Thyroid gland (tissue), 4 donors: Measurements from ENCODE around the gene SPACA6. TPM values are rescaled to one million over a fixed set of nuclear protein-coding genes. Genes with fewer than 3 reads are reported as not detected.

Source experiments
- DNase-seq, 2 donors: peaks; one replicate each; pipeline ENCODE4 v3.0.0-alpha.2; 2019
- H3K27ac ChIP-seq, 3 donors: fragments of 200-600 bp; sonication (generic); 1 replicate in 2 of 3; 2 replicates in 1 of 3; pipeline ENCODE4 v1.5.1; 2016 to 2019; ENCODE audit warnings: mild to moderate bottlenecking in 1 of 3, moderate library complexity in 1 of 3
- H3K27me3 ChIP-seq: fragments of 200-600 bp; sonication (generic); one replicate; pipeline ENCODE4 v1.5.1; 2019
- H3K36me3 ChIP-seq, 2 donors: fragments of 200-600 bp; sonication (generic); one replicate each; pipeline ENCODE4 v1.5.1; 2016 to 2019
- H3K4me1 ChIP-seq, 2 donors: fragments of 200-600 bp; sonication (generic); one replicate each; pipeline ENCODE4 v1.5.1; 2017 to 2019
- H3K4me3 ChIP-seq, 3 donors: fragments of 200-600 bp; sonication (generic); replicated peaks in 1 of 3; 1 replicate in 2 of 3; 2 replicates in 1 of 3; pipeline ENCODE4 v1.5.1; 2016; ENCODE audit warnings: mild to moderate bottlenecking in 1 of 3
- H3K9me3 ChIP-seq: fragments of 200-600 bp; sonication (generic); one replicate; pipeline ENCODE4 v1.5.1; 2017
- CTCF ChIP-seq, 6 experiments: fragments of 200-600 bp in 3 of 6; fragments of 450-650 bp in 3 of 6; sonication (generic) in 3 of 6; IDR thresholded peaks; one replicate each; pipeline ENCODE4 v1.5.1; 2016 to 2019; ENCODE audit warnings: antibody characterized with exemption in 6 of 6, mild to moderate bottlenecking in 2 of 6, inconsistent platforms in 1 of 6, moderate library complexity in 1 of 6
- POLR2A ChIP-seq, 2 donors: fragments of 450-650 bp; IDR thresholded peaks; one replicate each; pipeline ENCODE4 v1.6.1; 2017; ENCODE audit warnings: antibody characterized with exemption in 2 of 2, mild to moderate bottlenecking in 2 of 2, moderate library complexity in 1 of 2
- WGBS, 2 donors: methylation state at CpG; one replicate each; pipeline ENCODE4 v1.1.5; 2017; 5-methylcytosine and 5-hydroxymethylcytosine counted together
- intact Hi-C: fragments of 100-400 bp; cut with DNase I; formaldehyde crosslinking; loops from one replicate; pipeline ENCODE4 v1.15.1; 2023
- total RNA-seq, 4 donors: library from RNA; depleted of rRNA; stranded (reverse); fragments of >200 nt; gene quantifications; one replicate each; pipeline ENCODE4 v1.2.3, GENCODE V29; 2016

SPACA6 gene
- total RNA-seq, 4 donors from 2014 or later = 11.9 to 26.2 (median 20.4) TPM

DNA sequence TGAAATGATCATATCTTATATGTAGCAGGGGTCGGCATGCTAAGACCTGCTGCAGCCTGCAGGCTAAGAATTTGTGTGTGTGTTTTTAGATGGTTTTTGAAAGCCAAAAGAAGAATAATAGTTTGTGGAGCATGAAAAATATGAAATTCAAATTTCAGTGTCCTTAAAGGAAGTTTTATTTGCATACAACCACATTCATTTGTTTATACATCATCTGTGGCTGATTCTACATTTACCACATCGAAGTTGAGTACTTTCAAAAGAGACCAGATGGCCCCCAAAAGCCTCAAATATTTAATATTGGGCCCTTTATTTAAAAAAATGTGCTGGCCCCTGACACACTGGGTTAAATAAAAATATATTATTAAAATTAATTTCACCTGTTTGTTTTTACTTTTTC lies 29.4 kb downstream of the SPACA6 start:
- H3K36me3 ChIP-seq = no peaks in the 10 kb centered on the region
- intact Hi-C loops = no loop called here
- no peaks in the 10 kb centered on the region for H3K9me3 ChIP-seq
- TF ChIP-seq CTCF (IDR thresholded peaks at IDR 0.05) (no peak), POLR2A (IDR thresholded peaks at IDR 0.05) (no peak)
- no peak overlapping the region for H3K27ac ChIP-seq
- no peaks in the 10 kb centered on the region for H3K4me1 ChIP-seq
- no peak for DNase-seq
- peaks cover under 1% of the 10 kb centered on the region for H3K27me3 ChIP-seq
- 69 to 78% methylated on average over 2 of the region's 2 CpGs for WGBS, 2 donors
- no peak overlapping the region for H3K4me3 ChIP-seq

- no peaks in the 10 kb centered on the region for H3K4me1 ChIP-seq
- no peak overlapping the region for H3K27ac ChIP-seq
- no peak for DNase-seq
- 37 to 54% methylated on average over 9 to 10 of the region's 15 CpGs for WGBS, 2 donors
- H3K4me3 ChIP-seq = no peak overlapping the region
- H3K9me3 ChIP-seq = no peaks in the 10 kb centered on the region
- intact Hi-C loops = no loop called here
- no peaks in the 10 kb centered on the region for H3K36me3 ChIP-seq
- TF ChIP-seq POLR2A (IDR thresholded peaks at IDR 0.05) = no peak
- no peak for TF ChIP-seq CTCF (IDR thresholded peaks at IDR 0.05)
- no peaks in the 10 kb centered on the region for H3K27me3 ChIP-seq
Observed at GRCh38 chr19:51724543-51724942, 31.4 kb downstream of the SPACA6 start.

- Histone ChIP-seq H3K27me3 (no peaks in the 10 kb centered on the region), H3K36me3 (no peaks in the 10 kb centered on the region), H3K9me3 (no peaks in the 10 kb centered on the region), H3K27ac (no peak overlapping the region), H3K4me1 (no peaks in the 10 kb centered on the region), H3K4me3 (no peak overlapping the region)
- intact Hi-C loops = no loop called here
- TF ChIP-seq POLR2A (IDR thresholded peaks at IDR 0.05) (no peak), CTCF (IDR thresholded peaks at IDR 0.05) (no peak)
- no peak for DNase-seq
- 26 to 41% methylated on average over 10 to 12 of the region's 14 CpGs for WGBS, 2 donors
Observed at GRCh38 chr19:51726049-51726448, 32.9 kb downstream of the SPACA6 start.

GRCh38 chr19:51727349-51727880 lies 34.3 kb downstream of the SPACA6 start:
- H3K9me3 ChIP-seq = no peaks in the 10 kb centered on the region
- H3K4me3 ChIP-seq = no peak overlapping the region
- intact Hi-C loops = no loop called here
- TF ChIP-seq CTCF (IDR thresholded peaks at IDR 0.05) (no peak), POLR2A (IDR thresholded peaks at IDR 0.05) (no peak)
- 87 to 89% methylated on average over 7 of the region's 7 CpGs for WGBS, 2 donors
- H3K27ac ChIP-seq = no peak overlapping the region
- H3K36me3 ChIP-seq = no peaks in the 10 kb centered on the region
- no peak for DNase-seq
- no peaks in the 10 kb centered on the region for H3K27me3 ChIP-seq
- no peaks in the 10 kb centered on the region for H3K4me1 ChIP-seq

DNA sequence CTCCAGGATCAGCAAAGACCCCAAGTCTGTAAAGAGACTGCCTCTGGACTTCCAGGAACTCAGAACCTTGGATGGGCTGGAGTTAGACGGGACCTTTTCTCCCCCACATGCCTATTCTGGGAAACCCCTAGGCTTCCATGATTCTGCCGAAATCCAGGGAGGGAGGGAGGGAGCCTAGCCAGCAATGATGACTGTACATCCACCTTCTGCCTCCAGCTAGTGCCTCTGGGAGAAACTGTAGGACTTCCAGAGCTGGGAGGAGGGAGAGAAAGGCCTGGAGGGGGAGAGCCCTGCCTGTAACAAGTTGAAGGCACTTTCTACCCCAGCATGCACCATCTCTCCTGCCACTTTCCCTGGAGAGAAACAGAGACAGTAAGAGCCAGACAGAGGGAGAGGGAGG lies 36.7 kb downstream of the SPACA6 start:
- H3K27me3 ChIP-seq = no peaks in the 10 kb centered on the region
- no peaks in the 10 kb centered on the region for H3K9me3 ChIP-seq
- no peak overlapping the region for H3K4me3 ChIP-seq
- 69 to 70% methylated on average over 2 of the region's 2 CpGs for WGBS, 2 donors
- TF ChIP-seq POLR2A (IDR thresholded peaks at IDR 0.05) (no peak), CTCF (IDR thresholded peaks at IDR 0.05) (no peak)
- intact Hi-C loops = no loop called here
- DNase-seq = no peak
- H3K27ac ChIP-seq = no peak overlapping the region
- no peaks in the 10 kb centered on the region for H3K4me1 ChIP-seq
- H3K36me3 ChIP-seq = no peaks in the 10 kb centered on the region
